Stimulated activated naive CD8-positive, alpha-beta T cell treated with anti-CD3 and anti-CD28 coated beads, Interleukin-15, amount 100 ng/mL, for 72 hours (primary cell): Measurements from ENCODE around the gene NUDC.
A peak's percentile ranks its signal among the peaks of the same experiment; 100 is the strongest.

Experiments used
- ATAC-seq: fragments of 150-1000 bp; cut with Tn5 transposase; 2 replicates; pipeline ENCODE4 v1.10.0; 2021; ENCODE audit warnings: mild to moderate bottlenecking, moderate library complexity
- DNase-seq, 2 donors: peaks; one replicate each; pipeline ENCODE4 v3.0.0; 2021 to 2022
- H3K27ac Mint-ChIP-seq, 2 donors: one replicate each; pipeline ENCODE4 v1.8.0; 2022; ENCODE audit warnings: mild to moderate bottlenecking in 2 of 2, mixed read lengths in 2 of 2, moderate library complexity in 2 of 2
- H3K27me3 Mint-ChIP-seq: one replicate; pipeline ENCODE4 v1.8.0; 2022; ENCODE audit warnings: mixed read lengths
- H3K4me1 Mint-ChIP-seq: one replicate; pipeline ENCODE4 v1.8.0; 2022; ENCODE audit warnings: mild to moderate bottlenecking, mixed read lengths
- H3K4me3 Mint-ChIP-seq, 2 donors: one replicate each; pipeline ENCODE4 v1.8.0; 2022; ENCODE audit warnings: mild to moderate bottlenecking in 2 of 2, mixed read lengths in 2 of 2, moderate library complexity in 1 of 2
- H3K9me3 Mint-ChIP-seq, 2 donors: one replicate each; pipeline ENCODE4 v1.8.0; 2022; ENCODE audit warnings: mixed read lengths in 2 of 2

Gene NUDC

GRCh38 chr1:26957306-26957705 lies 35.8 kb downstream of the NUDC start:
- Mint-ChIP-seq H3K27me3 (peaks cover 32% of the 10 kb centered on the region), H3K27ac (no peak overlapping the region), H3K9me3 (no peaks in the 10 kb centered on the region), H3K4me1 (peaks cover 6% of the 10 kb centered on the region), H3K4me3 (no peak overlapping the region)
- ATAC-seq (no peak), DNase-seq (no peak)

- ATAC-seq (no peak), DNase-seq (no peak)
- Mint-ChIP-seq H3K4me3 (peak overlapping the region; percentile 72 to 75), H3K27ac (no peak overlapping the region), H3K4me1 (peaks cover 6% of the 10 kb centered on the region), H3K27me3 (peaks cover 46% of the 10 kb centered on the region), H3K9me3 (no peaks in the 10 kb centered on the region)
Observed at GRCh38 chr1:26959270-26959669, 37.7 kb downstream of the NUDC start.

- Mint-ChIP-seq H3K27me3 (peaks cover 53% of the 10 kb centered on the region), H3K4me1 (peaks cover 6% of the 10 kb centered on the region), H3K9me3 (no peaks in the 10 kb centered on the region), H3K4me3 (peak within 1 kb of the TSS; percentile 75 to 86), H3K27ac (peak within 1 kb of the TSS; percentile 72 to 74)
- ATAC-seq (peak; percentile 83), DNase-seq (peak; percentile 23 to 35)
Observed at GRCh38 chr1:26959722-26960624, 38.4 kb downstream of the NUDC start, which contains the start of gene KDF1. Gene KDF1, minus strand, starts transcription at chr1:26960468. Its CDS starts 8,088 bp downstream, at chr1:26952380.

GRCh38 chr1:26960625-26960966 lies 39.1 kb downstream of the NUDC start:
- Mint-ChIP-seq H3K4me1 (peaks cover 6% of the 10 kb centered on the region), H3K27ac (peak overlapping the region; percentile 72 to 74), H3K9me3 (no peaks in the 10 kb centered on the region), H3K4me3 (peak overlapping the region; percentile 75 to 86), H3K27me3 (peaks cover 55% of the 10 kb centered on the region)
- DNase-seq (no peak), ATAC-seq (no peak)

GRCh38 chr1:26961826-26962225 lies 40.3 kb downstream of the NUDC start:
- DNase-seq (no peak), ATAC-seq (no peak)
- Mint-ChIP-seq H3K27ac (no peak overlapping the region), H3K9me3 (no peaks in the 10 kb centered on the region), H3K27me3 (peaks cover 67% of the 10 kb centered on the region), H3K4me1 (peaks cover 6% of the 10 kb centered on the region), H3K4me3 (no peak overlapping the region)

GRCh38 chr1:26965213-26965612 lies 43.7 kb downstream of the NUDC start:
- no peak for ATAC-seq
- peaks cover 65% of the 10 kb centered on the region for H3K27me3 Mint-ChIP-seq
- H3K4me3 Mint-ChIP-seq = no peak overlapping the region
- peaks cover 6% of the 10 kb centered on the region for H3K4me1 Mint-ChIP-seq
- no peak for DNase-seq
- H3K9me3 Mint-ChIP-seq = no peaks in the 10 kb centered on the region
- H3K27ac Mint-ChIP-seq = no peak overlapping the region

- ATAC-seq (no peak), DNase-seq (no peak)
- H3K4me1 Mint-ChIP-seq = peaks cover 3% of the 10 kb centered on the region
- no peaks in the 10 kb centered on the region for H3K9me3 Mint-ChIP-seq
- no peak overlapping the region for H3K4me3 Mint-ChIP-seq
- peaks cover 62% of the 10 kb centered on the region for H3K27me3 Mint-ChIP-seq
- H3K27ac Mint-ChIP-seq = no peak overlapping the region
Observed at GRCh38 chr1:26965628-26966027, 44.1 kb downstream of the NUDC start.

GRCh38 chr1:26970810-26971209 lies 49.3 kb downstream of the NUDC start:
- H3K27ac Mint-ChIP-seq = no peak overlapping the region
- H3K4me1 Mint-ChIP-seq = peaks cover 9% of the 10 kb centered on the region
- ATAC-seq (no peak), DNase-seq (no peak)
- no peak overlapping the region for H3K4me3 Mint-ChIP-seq
- no peaks in the 10 kb centered on the region for H3K9me3 Mint-ChIP-seq
- H3K27me3 Mint-ChIP-seq = peaks cover 29% of the 10 kb centered on the region

- ATAC-seq = no peak
- peaks cover 9% of the 10 kb centered on the region for H3K4me1 Mint-ChIP-seq
- H3K9me3 Mint-ChIP-seq = no peaks in the 10 kb centered on the region
- peaks cover 21% of the 10 kb centered on the region for H3K27me3 Mint-ChIP-seq
- no peak overlapping the region for H3K4me3 Mint-ChIP-seq
- no peak for DNase-seq
- H3K27ac Mint-ChIP-seq = no peak overlapping the region
Observed at GRCh38 chr1:26971590-26971989, 50.0 kb downstream of the NUDC start.

GRCh38 chr1:26972390-26972789 lies 50.8 kb downstream of the NUDC start:
- Mint-ChIP-seq H3K4me1 (peaks cover 9% of the 10 kb centered on the region), H3K9me3 (no peaks in the 10 kb centered on the region), H3K27ac (peak overlapping the region in 1 of 2 donors; percentile 94), H3K27me3 (peaks cover 17% of the 10 kb centered on the region), H3K4me3 (no peak overlapping the region)
- no peak for ATAC-seq
- DNase-seq = no peak

- ATAC-seq (no peak), DNase-seq (no peak)
- Mint-ChIP-seq H3K4me1 (peaks cover 9% of the 10 kb centered on the region), H3K4me3 (no peak overlapping the region), H3K27me3 (peaks cover 20% of the 10 kb centered on the region), H3K27ac (peak overlapping the region in 1 of 2 donors; percentile 94), H3K9me3 (no peaks in the 10 kb centered on the region)
Observed at GRCh38 chr1:26972821-26973220, 51.3 kb downstream of the NUDC start.

GRCh38 chr1:26976621-26977510 lies 55.3 kb downstream of the NUDC start:
- peaks cover 8% of the 10 kb centered on the region for H3K4me1 Mint-ChIP-seq
- no peaks in the 10 kb centered on the region for H3K9me3 Mint-ChIP-seq
- DNase-seq = no peak
- no peak overlapping the region for H3K27ac Mint-ChIP-seq
- no peak overlapping the region for H3K4me3 Mint-ChIP-seq
- no peak for ATAC-seq
- peaks cover 28% of the 10 kb centered on the region for H3K27me3 Mint-ChIP-seq

GRCh38 chr1:26978901-26979300 lies 57.4 kb downstream of the NUDC start:
- no peak overlapping the region for H3K27ac Mint-ChIP-seq
- H3K27me3 Mint-ChIP-seq = peaks cover 29% of the 10 kb centered on the region
- DNase-seq (no peak), ATAC-seq (no peak)
- H3K4me3 Mint-ChIP-seq = no peak overlapping the region
- no peaks in the 10 kb centered on the region for H3K9me3 Mint-ChIP-seq
- peaks cover 5% of the 10 kb centered on the region for H3K4me1 Mint-ChIP-seq

GRCh38 chr1:26981146-26981846 lies 59.8 kb downstream of the NUDC start:
- ATAC-seq = no peak
- no peak for DNase-seq
- H3K9me3 Mint-ChIP-seq = no peaks in the 10 kb centered on the region

GRCh38 chr1:26983863-26984262 lies 62.3 kb downstream of the NUDC start:
- Mint-ChIP-seq H3K4me1 (peaks cover 7% of the 10 kb centered on the region), H3K4me3 (no peak overlapping the region), H3K27ac (no peak overlapping the region), H3K27me3 (peaks cover 55% of the 10 kb centered on the region), H3K9me3 (no peaks in the 10 kb centered on the region)
- no peak for ATAC-seq
- no peak for DNase-seq

More at GRCh38 chr1:26981146-26981846, 59.8 kb downstream of the NUDC start:
- Mint-ChIP-seq H3K27me3 (peaks cover 53% of the 10 kb centered on the region), H3K27ac (no peak overlapping the region), H3K4me1 (peaks cover 7% of the 10 kb centered on the region), H3K4me3 (no peak overlapping the region)
